Measurements from ENCODE around the gene ISYNA1.

ISYNA1 gene

DNA sequence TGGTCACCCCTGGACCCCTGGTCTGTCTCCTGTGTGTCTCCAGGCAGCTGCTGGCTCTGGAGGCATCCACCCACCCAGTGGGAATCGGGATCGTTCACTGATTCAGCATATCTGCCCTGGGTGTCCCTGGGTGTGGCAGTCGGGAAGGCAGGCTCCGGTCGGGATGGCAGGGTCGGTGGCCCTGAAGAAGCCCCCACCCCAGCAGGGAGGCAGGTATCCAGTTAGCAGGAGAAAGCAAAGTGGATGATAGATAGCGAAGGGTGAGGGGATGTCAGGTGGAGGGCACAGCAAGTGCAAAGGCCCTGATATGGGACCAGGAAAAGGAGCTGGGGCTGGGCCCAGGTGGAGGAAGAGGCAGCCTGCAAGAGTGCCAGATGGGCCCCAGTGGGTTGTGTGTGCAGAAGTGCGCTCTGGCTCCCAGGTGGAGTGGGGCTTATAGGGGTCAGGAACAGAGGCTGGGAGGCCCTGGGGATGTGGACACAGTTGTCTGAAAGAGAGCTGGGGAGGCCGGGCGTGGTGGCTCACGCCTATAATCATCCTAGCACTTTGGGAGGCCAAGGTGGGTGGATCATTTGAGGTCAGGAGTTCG, 16.5 kb downstream of the ISYNA1 start:
- in situ Hi-C loops (cut with MboI; ENCODE audit: low sequenced_read_pairs): no loop called here

DNA sequence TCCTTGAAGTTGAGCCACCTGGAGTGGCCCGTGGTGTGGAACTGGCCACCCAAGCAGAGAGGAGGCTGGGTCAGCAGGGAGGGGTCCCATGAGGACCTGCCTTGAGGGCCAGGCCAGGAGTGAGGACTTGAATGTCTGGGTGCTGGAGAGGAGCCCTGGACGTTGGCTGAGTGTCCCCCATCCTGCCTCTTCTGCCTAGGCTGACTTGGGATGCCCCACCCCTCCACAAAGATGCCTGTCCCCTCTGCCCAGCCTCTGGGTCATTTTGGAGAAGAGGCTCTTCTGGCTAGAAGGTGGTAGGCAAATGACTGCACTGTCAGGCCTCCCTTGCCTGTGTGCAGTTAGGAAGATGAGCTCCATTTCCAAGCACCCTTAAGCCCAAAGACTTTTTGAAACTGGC, 17.0 kb downstream of the ISYNA1 start:
- in situ Hi-C loops (cut with MboI; ENCODE audit: low sequenced_read_pairs): no loop called here

DNA sequence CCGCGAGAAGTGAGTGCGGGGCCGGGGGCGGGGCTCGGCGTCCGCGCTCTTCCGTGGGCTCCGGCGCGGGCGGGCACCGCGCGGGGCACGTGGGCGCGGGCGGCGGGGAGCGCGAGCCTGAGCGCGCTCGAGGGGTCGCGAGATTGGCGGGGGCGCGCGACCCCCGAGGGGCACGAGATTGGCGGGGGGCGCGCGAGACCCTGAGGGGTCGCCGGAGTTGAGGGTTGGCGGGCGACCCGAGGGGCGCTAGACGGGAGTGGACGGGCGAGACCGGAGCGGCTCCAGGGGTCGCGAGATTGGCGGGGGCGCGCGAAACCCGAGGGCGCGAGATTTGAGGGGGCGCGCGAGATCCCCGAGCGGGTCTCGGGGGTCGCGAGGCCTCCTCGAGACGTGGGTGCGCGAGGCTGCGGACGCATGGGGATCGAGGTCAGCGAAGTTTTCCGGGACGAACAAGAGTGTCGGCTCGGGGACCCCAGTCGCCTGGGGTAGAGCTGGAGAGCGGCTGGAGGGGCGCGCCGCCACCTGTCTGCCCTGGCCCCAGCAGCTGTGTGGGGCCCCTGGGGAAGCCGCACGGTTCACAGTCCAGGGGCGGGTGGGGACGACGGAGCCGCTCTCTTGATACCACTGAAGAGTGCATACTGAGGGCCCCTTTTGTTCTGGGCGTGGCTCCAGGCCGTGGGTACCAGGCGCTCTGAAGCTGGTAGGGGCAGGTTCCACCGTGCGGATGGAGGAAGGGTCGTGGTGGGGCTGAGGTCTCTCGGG, 18.1 kb downstream of the ISYNA1 start:
- in situ Hi-C loops (cut with MboI; ENCODE audit: low sequenced_read_pairs): no loop called here

DNA sequence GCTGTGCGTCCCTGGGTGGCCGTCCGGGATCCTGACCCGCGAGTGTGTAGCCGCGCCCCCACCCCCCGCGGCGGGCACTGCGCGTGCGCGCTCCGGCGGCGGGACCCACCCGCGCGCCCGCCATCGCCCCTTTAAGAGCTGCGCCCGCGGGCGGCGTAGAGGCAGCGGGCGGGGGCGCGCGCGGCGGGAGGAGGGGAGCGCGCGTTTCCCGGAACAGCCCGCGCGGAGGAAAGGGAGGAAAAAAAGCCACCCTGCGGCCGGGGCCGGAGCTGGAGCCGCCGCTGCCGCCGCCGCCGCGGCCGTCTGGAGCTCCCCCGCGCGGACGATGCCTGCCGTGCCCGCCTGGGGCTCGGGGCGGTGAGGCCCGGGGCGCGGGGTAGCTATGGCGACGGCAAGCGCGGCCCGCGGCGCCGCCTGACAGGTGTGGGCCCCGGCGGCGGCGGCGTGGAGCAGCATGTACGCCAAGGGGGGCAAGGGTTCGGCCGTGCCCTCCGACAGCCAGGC, 18.7 kb downstream of the ISYNA1 start, which contains the start of gene SSBP4:
Gene SSBP4 (plus strand): TSS at position 204 of the 504 bp plus-strand sequence. CDS start 251 bp downstream, at position 455.
- in situ Hi-C loops (cut with MboI; ENCODE audit: low sequenced_read_pairs): no loop called here

DNA sequence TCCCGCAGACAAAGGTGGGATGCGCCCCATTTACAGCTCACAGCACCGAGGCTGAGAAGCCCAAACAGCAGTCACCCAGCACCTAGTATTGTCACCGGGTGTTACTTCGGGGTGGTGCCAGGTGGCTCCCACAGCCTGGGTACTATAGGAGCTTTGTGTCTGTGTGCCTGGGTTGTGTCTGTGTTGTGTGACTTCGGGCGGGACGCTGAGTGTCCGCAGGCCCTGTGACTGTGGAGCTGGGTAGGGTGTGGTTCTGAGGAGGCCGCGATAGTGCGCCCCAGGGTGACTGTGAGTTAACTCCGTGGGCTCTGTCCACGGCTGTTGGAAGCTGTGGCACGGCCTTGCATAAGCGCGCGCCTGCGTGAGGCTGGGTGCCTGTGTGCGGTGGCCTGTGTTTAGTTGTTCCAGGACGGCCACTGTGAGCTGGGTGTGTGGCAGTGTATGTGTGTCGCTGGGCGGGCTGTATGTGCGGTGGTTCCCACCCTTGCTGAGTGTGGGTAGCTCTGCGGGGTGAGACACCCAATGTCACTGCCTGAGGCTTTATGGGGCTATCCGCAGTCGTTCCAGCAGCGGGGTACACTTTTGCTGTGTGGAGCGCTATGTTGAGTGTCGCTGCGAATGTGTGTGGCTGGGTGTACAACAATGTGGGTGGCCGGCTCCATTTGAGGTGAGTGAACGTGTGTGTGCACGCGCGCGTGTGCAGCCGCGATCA, 19.3 kb downstream of the ISYNA1 start:
- in situ Hi-C loops (cut with MboI; ENCODE audit: low sequenced_read_pairs): no loop called here

DNA sequence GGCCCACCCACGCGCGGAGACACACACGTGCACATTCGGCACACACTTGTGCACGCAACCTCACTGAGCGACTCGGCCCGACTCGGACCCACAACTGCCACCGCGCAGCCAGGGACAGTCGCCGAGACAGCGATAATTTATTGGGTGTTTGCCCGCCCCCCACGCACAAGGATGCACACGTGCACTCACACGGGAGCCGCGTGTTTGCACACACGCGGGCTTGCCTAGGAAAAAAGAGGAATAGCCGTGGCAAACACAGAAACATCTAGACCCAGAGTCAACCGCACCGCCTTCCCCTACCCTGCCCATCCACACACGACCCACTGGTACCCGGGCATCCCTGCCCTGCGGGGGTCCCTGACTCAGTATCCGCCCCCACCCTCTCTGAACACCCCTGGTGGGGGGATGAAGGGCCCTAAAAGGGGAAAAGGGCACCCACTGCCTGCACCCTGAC, 19.9 kb downstream of the ISYNA1 start:
- in situ Hi-C loops (cut with MboI; ENCODE audit: low sequenced_read_pairs): no loop called here

DNA sequence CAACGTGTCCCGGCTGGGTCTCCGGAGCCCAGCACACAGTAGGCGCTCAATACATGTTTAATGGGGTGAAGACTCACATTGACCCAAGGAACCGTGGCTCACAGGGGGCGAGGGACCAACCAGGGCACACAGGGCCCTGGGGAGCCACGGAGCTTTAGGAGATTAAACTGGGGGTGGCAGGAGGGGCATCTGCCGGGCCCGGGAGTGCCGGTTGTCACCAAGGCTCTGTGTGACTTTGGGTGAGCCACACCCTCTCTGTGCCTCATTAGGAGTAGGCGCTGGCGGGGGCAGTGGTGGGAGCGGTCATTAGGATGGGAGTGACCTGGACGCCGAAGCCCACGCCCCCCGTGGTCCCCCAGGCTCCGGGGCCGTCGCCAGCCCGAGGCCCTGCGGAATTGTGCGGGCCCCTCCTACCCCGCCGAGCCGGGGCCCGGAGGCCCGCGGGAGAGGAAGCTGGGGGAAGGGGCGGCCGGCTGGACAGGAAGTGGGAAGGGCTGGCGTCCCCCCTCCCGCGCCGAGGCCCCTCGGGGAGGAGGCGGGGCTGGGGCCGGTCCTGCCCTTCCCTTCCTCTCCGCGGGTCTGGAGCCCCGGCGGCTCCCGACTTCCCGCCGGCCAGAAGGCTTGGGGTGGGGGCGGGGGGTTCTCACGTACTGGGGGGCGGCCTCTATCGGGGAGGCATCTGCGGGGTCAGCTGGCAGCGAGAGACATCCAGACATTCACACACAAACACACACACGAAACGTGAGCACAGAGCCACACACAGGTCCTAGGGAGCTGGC, 20.5 kb downstream of the ISYNA1 start:
- in situ Hi-C loops (cut with MboI; ENCODE audit: low sequenced_read_pairs): no loop called here

DNA sequence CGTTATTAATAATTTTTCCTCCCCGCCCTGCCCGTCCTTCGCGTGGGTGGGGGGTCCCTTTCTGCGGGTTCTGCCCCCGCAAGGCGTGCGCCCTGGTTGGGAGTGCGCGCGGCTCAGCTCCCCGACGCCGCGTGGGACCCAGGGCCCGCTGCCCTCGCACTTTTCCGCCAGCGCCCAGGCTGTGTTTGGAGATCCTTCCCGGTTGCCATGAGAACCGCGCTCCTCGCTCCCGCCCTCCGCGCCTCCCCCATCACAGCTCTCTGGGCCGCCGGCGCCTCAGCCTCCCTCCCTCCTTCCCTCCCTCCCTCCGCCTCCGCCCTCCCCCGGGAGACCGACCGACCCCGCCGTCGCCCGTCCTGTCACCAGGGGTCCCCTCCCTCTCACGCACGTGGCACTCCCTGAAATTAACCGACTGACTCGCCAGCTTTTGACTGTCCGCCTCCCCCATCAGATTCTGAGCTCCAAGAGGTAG, 21.1 kb downstream of the ISYNA1 start:
- in situ Hi-C loops (cut with MboI; ENCODE audit: low sequenced_read_pairs): no loop called here

DNA sequence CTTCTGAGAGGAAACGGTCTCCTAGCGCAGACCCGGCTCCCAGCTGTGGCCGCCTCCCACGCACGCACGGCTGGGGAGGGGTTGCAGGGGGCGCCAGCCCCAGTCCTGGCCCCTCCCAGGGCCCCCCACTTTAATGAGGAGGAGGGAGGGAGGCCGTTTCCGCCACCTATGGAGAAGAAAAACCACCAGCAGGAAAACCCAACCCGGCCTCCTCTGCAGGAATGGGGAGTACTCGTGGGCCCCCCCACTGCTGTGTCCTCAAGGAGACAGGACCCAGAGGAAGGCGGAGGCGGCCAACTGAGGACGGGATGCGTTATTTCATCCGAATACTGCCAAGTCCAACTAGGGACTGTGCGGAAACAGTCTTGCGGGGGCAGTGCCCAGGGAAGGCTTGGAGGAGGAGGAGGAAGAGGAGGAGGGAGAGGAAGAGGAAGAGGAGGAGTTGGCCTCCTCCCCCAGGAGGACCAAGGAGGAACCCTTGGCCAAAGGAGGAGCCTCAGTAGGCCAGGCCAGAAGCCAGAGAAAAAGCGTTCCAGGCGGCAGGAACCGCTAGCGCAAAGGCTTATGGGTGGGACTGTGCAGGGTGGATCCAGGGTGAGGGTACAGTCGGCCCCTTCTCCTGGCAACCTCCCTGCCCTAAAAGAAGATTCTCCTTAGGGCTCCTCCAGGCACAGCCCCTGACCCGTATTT, 22.6 kb downstream of the ISYNA1 start:
- in situ Hi-C loops (cut with MboI; ENCODE audit: low sequenced_read_pairs): no loop called here

DNA sequence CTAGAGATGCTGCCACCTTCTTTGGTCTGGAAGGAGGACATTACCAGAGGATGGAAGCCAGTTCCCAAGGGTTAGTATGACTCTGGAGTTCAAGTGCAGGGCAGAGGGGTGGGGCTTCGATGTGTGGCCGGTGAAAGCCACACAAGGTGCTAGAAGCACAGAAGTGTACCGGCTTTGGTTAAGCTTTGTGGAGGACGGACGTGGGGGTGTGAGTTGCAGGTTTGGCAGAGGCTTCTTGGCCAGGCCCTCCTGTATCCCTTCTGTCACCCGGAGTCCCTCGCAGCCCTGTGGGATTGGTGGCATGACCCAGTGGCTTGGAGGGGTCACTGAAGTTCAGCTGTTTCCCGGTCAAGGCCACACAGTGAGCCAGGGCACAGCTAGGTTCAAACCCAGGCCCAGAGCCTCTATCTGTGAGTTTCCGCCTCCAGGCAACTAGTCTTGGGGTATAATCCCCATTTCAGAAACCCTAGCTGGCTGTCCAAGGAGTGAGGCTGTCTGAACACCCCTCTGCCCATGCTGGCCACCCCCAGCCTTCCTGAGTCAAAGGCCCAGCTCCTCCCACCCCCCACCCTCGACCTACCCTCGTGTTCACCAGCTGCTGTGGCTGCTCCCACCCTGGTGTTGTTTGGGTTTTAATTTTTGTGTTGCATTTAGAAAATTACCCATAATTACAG, 23.3 kb downstream of the ISYNA1 start:
- in situ Hi-C loops (cut with MboI; ENCODE audit: low sequenced_read_pairs): no loop called here

DNA sequence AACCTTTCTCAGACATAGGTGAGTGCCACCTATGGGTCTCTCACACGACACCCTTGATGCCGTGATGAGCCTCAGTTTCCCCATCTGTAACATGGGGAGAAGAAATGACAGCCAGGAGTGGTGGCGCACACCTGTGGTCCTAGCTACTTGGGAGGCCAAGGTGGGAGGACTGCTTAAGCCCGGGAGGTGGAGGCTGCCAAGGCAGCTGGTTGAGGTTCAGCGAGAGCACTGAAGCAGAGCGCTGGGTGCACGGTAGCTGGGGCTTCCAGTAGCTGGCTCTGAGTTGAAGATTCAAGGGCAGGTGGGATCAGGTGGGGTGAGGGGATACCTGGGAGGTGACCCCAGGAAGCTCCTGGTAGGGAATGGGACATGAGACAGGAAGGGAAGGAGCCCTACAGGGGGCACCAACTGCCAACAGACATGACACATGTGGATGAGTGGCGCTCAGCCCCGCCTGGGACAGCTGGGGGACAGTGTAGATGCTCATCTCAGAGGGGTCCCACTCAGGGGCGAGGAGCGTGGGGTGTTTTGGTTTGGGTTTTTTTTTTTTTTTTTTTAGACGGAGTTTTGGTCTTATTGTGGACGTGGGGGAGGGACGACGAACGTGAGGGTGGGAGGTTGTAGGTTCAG, 25.2 kb downstream of the ISYNA1 start:
- in situ Hi-C loops (cut with MboI; ENCODE audit: low sequenced_read_pairs): no loop called here

DNA sequence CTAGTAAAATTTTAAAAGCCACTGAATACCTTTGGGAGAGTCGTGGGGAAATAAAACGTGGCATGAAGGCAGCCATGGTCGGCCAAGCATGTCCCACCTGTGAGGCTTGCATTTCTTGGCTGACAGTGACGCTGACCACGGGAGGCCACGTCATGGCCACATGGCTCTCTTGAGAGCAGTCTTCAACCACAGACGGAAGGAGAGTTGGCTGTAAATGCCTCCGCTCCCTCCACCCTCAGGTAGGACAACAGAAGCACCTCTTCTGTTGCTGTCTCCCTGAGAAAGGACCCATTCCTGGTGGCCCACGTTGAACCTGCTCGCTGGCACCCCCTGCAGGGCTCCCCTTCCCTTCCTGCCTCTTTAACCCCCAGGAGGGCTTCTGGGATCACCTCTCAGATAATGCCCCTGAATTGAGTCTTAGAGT, 29.9 kb downstream of the ISYNA1 start:
- in situ Hi-C loops (cut with MboI; ENCODE audit: low sequenced_read_pairs): loop anchor here (10.0 kb wide), 1 partner anchor 133 kb away; the partner anchor contains the start of gene IQCN

DNA sequence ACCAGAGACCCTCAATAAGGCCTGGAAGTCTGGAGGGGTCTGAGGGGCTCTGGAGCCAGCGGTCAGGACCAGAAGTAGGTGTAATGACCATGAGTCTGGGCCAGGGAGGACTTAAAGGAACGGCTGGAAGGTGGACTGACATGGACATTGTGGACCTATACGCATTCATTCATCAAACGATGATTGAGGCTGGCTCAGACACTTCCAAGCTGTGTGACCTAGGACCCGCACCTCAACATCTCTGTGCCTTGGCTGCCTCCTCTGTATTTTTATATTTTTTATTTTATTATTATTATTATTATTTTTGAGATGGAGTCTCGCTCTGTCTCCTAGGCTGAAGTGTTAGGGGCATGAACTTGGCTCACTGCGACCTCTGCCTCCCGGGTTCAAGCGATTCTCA, 31.2 kb downstream of the ISYNA1 start:
- in situ Hi-C loops (cut with MboI; ENCODE audit: low sequenced_read_pairs): loop anchor here (10.0 kb wide), 1 partner anchor 132 kb away; the partner anchor contains the start of gene IQCN

DNA sequence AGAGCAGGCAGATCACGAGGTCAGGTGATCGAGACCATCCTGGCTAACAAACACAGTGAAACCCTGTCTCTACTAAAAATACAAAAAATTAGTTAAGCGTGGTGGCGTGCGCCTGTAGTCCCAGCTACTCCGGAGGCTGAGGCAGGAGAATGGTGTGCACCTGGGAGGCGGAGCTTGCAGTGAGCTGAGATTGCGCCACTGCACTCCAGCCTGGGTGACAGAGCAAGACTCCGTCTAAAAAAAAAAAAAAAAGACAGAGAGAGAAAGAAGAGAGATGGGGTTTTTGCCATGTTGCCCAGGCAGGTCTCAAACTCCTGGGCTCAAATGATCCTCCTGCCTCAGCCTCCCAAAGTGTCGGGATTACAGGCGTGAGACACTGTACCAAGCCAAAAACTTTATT, 32.2 kb downstream of the ISYNA1 start:
- in situ Hi-C loops (cut with MboI; ENCODE audit: low sequenced_read_pairs): loop anchor here (10.0 kb wide), 1 partner anchor 131 kb away; the partner anchor contains the start of gene IQCN

DNA sequence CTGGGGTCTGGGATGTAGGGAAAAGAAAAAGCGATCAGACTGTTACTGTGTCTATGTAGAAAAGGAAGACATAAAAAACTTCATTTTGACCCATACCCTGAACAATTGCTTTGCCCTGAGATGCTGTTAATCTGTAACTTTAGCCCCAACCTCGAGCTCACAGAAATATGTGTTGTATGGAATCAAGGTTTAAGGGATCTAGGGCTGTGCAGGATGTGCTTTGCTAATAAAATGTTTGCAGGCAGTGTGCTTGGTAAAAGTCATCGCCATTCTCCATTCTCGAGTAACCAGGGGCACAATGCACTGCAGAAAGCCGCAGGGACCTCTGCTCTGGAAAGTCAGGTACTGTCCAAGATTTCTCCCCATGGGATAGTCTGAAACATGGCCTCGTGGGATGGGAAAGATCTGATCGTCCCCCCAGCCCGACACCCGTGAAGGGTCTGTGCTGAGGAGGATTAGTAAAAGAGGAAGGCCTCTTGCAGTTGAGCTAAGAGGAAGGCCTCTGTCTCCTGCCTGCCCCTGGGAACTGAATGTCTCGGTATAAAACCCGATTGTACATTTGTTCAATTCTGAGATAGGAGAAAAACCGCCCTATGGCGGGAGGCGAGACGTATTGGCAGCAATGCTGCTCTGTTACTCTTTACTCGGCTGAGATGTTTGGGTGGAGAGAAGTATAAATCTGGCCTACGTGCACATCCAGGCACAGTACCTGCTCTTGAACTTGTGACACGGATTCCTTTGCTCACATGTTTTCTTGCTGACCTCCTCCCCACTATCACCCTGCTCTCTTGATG, 35.3 kb downstream of the ISYNA1 start:
- in situ Hi-C loops (cut with MboI; ENCODE audit: low sequenced_read_pairs): loop anchor here (10.0 kb wide), 1 partner anchor 128 kb away; the partner anchor contains the start of gene IQCN

DNA sequence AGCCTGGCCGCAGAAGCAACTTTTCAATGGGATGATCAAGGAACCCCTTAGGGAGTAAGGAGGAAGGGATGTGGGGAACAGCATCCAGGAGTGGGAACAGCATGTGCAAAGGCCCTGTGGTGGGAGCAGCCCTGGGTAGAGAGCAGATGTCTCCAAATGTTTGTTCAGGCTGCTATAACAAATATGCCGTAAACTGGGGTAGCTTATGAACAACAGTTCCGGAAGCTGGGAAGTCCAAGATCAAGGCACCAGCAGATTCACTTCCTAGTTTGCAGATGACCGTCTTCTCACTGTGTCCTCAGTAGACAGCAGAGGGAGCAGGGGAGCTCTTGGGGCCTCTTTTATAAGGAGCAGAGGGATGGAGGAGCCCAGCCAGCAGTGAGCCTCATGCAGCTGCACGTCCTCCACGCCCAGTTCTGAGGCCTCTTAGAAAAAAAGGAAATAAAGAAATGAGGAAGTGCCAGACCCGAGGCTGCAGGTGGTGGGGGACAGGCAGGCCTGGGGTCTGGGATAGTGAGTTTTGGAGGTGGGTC, 36.3 kb downstream of the ISYNA1 start:
- in situ Hi-C loops (cut with MboI; ENCODE audit: low sequenced_read_pairs): loop anchor here (10.0 kb wide), 1 partner anchor 127 kb away; the partner anchor contains the start of gene IQCN

DNA sequence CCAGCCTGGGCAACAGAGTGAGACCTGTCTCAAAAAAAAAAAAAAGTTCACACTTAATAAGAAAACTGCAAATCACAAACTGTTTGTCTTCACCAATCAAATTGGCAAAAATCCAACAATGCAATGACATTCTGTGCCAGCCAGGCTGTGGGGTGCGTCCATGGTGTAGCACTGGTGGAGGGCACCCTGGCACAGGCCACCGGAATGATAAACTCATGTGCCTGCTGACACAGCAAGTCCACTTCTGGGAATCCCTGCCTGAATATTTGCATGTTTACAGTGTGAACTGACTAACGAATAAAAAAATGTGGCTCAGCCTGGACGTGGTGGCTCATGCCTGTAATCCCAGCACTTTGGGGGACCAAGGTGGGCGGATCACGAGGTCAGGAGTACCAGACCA, 38.9 kb downstream of the ISYNA1 start:
- in situ Hi-C loops (cut with MboI; ENCODE audit: low sequenced_read_pairs): no loop called here
